Endothelial cell (in vitro differentiated cells): ENCODE results near the gene GRIN2A. TPM values are rescaled to one million over a fixed set of nuclear protein-coding genes. Genes with fewer than 3 reads are reported as not detected.

ENCODE experiments used
- DNase-seq: peaks from one replicate; pipeline ENCODE4 v3.0.0; 2021; ENCODE audit warnings: low spot score
- H3K27ac Mint-ChIP-seq: one replicate; pipeline ENCODE4 v1.8.0; 2021; ENCODE audit warnings: mixed read lengths, inconsistent platforms; ENCODE audit not compliant: unreplicated experiment
- H3K27me3 Mint-ChIP-seq: one replicate; pipeline ENCODE4 v1.8.0; 2021; ENCODE audit warnings: mild to moderate bottlenecking, moderate library complexity, mixed read lengths, inconsistent platforms; ENCODE audit not compliant: unreplicated experiment
- H3K36me3 Mint-ChIP-seq: one replicate; pipeline ENCODE4 v1.8.0; 2021; ENCODE audit warnings: mild to moderate bottlenecking, low read depth, mixed read lengths, inconsistent platforms; ENCODE audit not compliant: unreplicated experiment
- H3K4me1 Mint-ChIP-seq: one replicate; pipeline ENCODE4 v1.8.0; 2021; ENCODE audit warnings: mild to moderate bottlenecking, mixed read lengths, inconsistent platforms; ENCODE audit not compliant: unreplicated experiment
- H3K4me3 Mint-ChIP-seq: one replicate; pipeline ENCODE4 v1.8.0; 2021; ENCODE audit warnings: mild to moderate bottlenecking, mixed read lengths, inconsistent platforms; ENCODE audit not compliant: unreplicated experiment
- H3K9me3 Mint-ChIP-seq: one replicate; pipeline ENCODE4 v1.8.0; 2021; ENCODE audit warnings: mixed read lengths, inconsistent platforms; ENCODE audit not compliant: unreplicated experiment
- CTCF ChIP-seq: fragments of 200-600 bp; sonication (generic); IDR thresholded peaks from one replicate; pipeline ENCODE4 v1.5.0; 2021; ENCODE audit warnings: antibody characterized with exemption; ENCODE audit not compliant: unreplicated experiment
- total RNA-seq: library from RNA; stranded (reverse); fragmentation: NEBNext Ultra II Directional; extraction: Animal tissue kit (Norgen Biotek cat#: 25700); gene quantifications from one replicate; pipeline ENCODE4 v1.2.1, GENCODE V29; 2021; ENCODE audit not compliant: unreplicated experiment

Gene GRIN2A
- total RNA-seq, 1 donor from 2014 or later, result 0.03 TPM

DNA sequence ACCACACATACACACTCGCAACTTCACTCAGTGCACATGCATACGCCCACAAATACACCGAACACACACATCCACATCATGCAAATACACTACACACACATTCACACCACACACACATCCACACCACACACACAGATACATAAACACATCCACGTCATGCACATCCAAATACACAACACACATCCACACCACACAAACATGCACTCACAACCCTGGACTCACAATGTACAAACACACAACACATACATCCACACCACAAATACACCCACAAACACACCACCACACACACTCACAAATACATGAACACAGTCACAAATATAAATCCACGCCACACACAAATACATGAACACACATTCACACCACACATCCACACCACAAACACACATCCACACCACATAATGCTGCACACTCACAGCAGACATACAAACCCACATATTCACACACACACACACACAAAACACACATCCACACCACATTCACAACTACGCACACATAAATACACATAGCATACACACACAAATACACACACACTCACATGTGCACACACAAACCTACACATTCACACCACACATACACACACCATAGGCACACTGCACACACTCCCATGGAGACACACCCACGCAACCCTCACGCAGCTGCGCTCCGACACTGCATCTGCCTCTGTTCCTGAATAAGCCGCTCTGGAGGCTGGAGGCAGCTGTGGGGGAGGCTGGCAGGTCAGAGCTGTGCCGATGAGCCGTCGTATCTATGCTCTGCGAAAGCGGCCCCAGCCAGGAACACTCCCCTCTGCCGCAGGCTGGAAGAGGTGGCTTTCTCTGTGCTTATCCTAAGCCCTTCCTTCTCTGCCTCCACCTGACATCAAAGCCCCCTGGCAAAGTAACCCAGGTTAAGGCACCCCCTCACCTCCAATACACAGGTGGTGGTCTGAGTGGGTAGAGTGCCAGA is 141.8 kb downstream of the GRIN2A start:
- Mint-ChIP-seq H3K4me1 (peaks cover 5% of the 10 kb centered on the region), H3K4me3 (no peak overlapping the region), H3K27ac (no peak overlapping the region), H3K9me3 (no peaks in the 10 kb centered on the region), H3K27me3 (peaks cover 3% of the 10 kb centered on the region), H3K36me3 (no peaks in the 10 kb centered on the region)
- DNase-seq, result no peak
- TF ChIP-seq CTCF, result no peak

DNA sequence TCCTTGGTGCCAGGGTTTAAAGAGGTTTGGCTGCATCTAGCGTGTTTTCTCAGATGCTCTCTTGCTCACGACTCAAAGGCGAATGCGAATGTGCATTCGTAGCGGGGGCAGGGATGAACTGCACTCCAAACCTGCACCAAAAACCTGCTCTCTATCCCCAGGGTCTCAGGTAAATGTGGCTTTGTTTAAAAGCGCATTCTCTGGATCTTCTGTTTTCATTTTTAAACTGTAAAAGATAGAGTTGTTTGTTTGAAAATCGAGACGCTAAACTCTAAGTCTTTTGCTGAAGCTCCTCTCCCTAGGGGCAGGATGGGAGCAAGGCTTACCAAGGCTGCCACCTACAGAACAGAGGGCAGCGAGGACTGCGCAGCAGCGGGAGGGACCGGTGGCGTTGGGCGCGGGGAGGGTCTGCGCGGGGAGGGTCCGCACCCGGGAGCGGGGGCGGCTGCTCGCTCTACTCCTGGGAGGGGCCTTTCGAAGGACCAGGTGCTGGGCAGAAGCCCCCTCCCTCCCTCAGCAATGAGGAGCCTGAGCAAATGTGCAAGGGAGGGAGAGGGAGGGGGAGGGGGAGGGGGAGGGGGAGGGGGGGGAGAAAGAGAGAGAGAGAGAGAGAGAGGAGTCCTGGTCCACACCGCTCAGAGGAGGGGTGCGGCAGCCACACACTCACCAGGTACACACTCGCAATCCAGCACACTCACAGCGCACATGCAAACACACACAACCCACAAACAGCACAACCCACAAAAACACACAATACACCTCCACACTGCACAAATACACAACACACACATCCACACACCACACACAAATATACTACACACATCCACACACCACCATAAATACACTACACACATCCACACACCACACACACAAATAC is 142.8 kb downstream of the GRIN2A start:
- DNase-seq, result peak; percentile 33
- Mint-ChIP-seq H3K27ac (no peak overlapping the region), H3K4me3 (no peak overlapping the region), H3K9me3 (no peaks in the 10 kb centered on the region), H3K36me3 (no peaks in the 10 kb centered on the region), H3K4me1 (peaks cover 3% of the 10 kb centered on the region), H3K27me3 (peaks cover 3% of the 10 kb centered on the region)
- peak; percentile 12 for TF ChIP-seq CTCF

DNA sequence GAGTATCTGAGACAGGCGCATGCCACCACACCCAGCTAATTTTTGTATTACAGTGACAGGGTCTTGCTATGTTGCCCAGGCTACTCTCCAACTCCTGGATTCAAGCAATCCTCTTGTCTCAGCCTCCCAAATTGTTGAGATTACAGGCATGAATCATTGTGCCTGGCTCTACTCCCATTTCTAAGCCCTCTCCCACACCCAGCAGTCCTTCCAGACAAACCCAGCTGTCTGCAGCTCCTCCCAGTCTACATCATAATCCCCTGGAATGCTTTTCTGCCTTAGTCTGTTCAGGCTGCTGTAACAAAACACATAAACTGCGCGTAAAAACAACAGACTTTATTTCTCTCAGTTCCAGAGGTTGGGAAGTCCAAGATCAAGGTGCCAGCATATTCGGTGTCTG is 144.5 kb downstream of the GRIN2A start:
- no peaks in the 10 kb centered on the region for H3K36me3 Mint-ChIP-seq
- H3K9me3 Mint-ChIP-seq, result no peaks in the 10 kb centered on the region
- H3K4me3 Mint-ChIP-seq, result no peak overlapping the region
- H3K27me3 Mint-ChIP-seq, result peaks cover 6% of the 10 kb centered on the region
- no peak overlapping the region for H3K27ac Mint-ChIP-seq
- TF ChIP-seq CTCF, result no peak
- peaks cover 3% of the 10 kb centered on the region for H3K4me1 Mint-ChIP-seq
- DNase-seq, result no peak

GRCh38 chr16:10036956-10037355 is 145.3 kb downstream of the GRIN2A start:
- H3K27ac Mint-ChIP-seq, result no peak overlapping the region
- H3K4me3 Mint-ChIP-seq, result no peak overlapping the region
- TF ChIP-seq CTCF, result no peak

More at GRCh38 chr16:10036956-10037355, 145.3 kb downstream of the GRIN2A start:
- Mint-ChIP-seq H3K9me3 (no peaks in the 10 kb centered on the region), H3K27me3 (peaks cover 6% of the 10 kb centered on the region), H3K4me1 (peaks cover 3% of the 10 kb centered on the region), H3K36me3 (no peaks in the 10 kb centered on the region)
- DNase-seq, result no peak
